Neural cell (in vitro differentiated cells): ENCODE results near the gene AP1M1.

ENCODE experiments used
- CTCF ChIP-seq: fragments of 450-650 bp; IDR thresholded peaks from 2 replicates; pipeline ENCODE4 v1.5.1; 2014; ENCODE audit warnings: antibody characterized with exemption, mild to moderate bottlenecking, moderate library complexity; ENCODE audit not compliant: poor library complexity, severe bottlenecking
- EP300 ChIP-seq: fragments of 450-650 bp; conservative IDR thresholded peaks from 2 replicates; pipeline ENCODE4 v1.6.1; 2014; ENCODE audit warnings: antibody characterized with exemption, mild to moderate bottlenecking, moderate library complexity; ENCODE audit not compliant: poor library complexity, severe bottlenecking
- EZH2 ChIP-seq: fragments of 200-600, 300-800 bp; shearing (Covaris generic), sonication (generic); IDR thresholded peaks from 2 replicates; pipeline ENCODE4 v1.6.1; 2014; ENCODE audit warnings: antibody characterized with exemption, low read length, borderline replicate concordance, mild to moderate bottlenecking; ENCODE audit not compliant: insufficient read depth, poor library complexity, severe bottlenecking
- POLR2AphosphoS5 ChIP-seq: IDR thresholded peaks from 2 replicates; pipeline ENCODE4 v1.6.1; 2012
- RAD21 ChIP-seq: fragments of 450-650 bp; conservative IDR thresholded peaks from 2 replicates; pipeline ENCODE4 v1.6.1; 2014; ENCODE audit warnings: antibody characterized with exemption, mild to moderate bottlenecking, moderate library complexity
- REST ChIP-seq: IDR thresholded peaks from 2 replicates; pipeline ENCODE4 v1.6.1; 2012; ENCODE audit warnings: borderline replicate concordance

- TF ChIP-seq CTCF (no peak), EP300 (no peak), POLR2AphosphoS5 (no peak), EZH2 (no peak), RAD21 (no peak), REST (no peak)
Observed at GRCh38 chr19:16175954-16176353, 21.8 kb upstream of the AP1M1 start.
